Measurements from ENCODE around the gene KIF3C. TPM values are rescaled to one million over a fixed set of nuclear protein-coding genes. Genes with fewer than 3 reads are reported as not detected.

The KIF3C gene
- total and polyA plus RNA-seq, 9 of the 15 experiments (the other 6 are each of a cell fraction or from before 2014, with no cell fraction given) = 0.69 to 6.7 (median 3.3) TPM

- no peak overlapping the region; a peak in 1 of 4 replicates for H3K9ac ChIP-seq (ENCODE audit: insufficient read depth in 1 of 2, low read depth in 2 of 2, low read length in 2 of 2)
- TF ChIP-seq ZNF75A (CRISPR knock-in tag; IDR thresholded peaks at IDR 0.05) = peak; percentile 82
- TF ChIP-seq CREB1 (IDR thresholded peaks at IDR 0.05) = no peak
- no peak for TF ChIP-seq CREB1 (CRISPR knock-in tag; IDR thresholded peaks at IDR 0.05)
- TF ChIP-seq FOSL1 (tag; conservative IDR thresholded peaks at IDR 0.05) = no peak
- no peak for TF ChIP-seq KLF1 (tag; IDR thresholded peaks at IDR 0.05)
- no peak for TF ChIP-seq CUX1 (CRISPR knock-in tag; IDR thresholded peaks at IDR 0.05)
- TF ChIP-seq PKNOX1 (IDR thresholded peaks at IDR 0.05) = peak; percentile 19; the same call in 1 of the 2 replicates
- peak; percentile 40 for TF ChIP-seq MEIS2 (IDR thresholded peaks at IDR 0.05; ENCODE audit: partially characterized antibody)
- no peak for TF ChIP-seq RBBP5 (IDR thresholded peaks at IDR 0.05; ENCODE audit: borderline replicate concordance, insufficient read depth, low read length, poor library complexity, severe bottlenecking)
- no peak for TF ChIP-seq ZNF518B (CRISPR knock-in tag; IDR thresholded peaks at IDR 0.05)
Measured at GRCh38 chr2:25903216-25903776, 79.0 kb downstream of the KIF3C start.

More at GRCh38 chr2:25903216-25903776, 79.0 kb downstream of the KIF3C start:
- FAIRE-seq (peak; percentile 63), DNase-seq (ENCODE audit: extremely low read depth in 1 of 4, low spot score in 3 of 4) (peak in 1 of 4 experiments; percentile 6), ATAC-seq (peak; percentile 29; the same call in 2 of the 3 replicates)
- no peaks in the 10 kb centered on the region for H3K9me3 ChIP-seq (replicated peaks; ENCODE audit: control insufficient read depth, insufficient read depth, low read depth, low read length)
- BruUV-seq (replicated peaks) = no TSS peak
- H2AFZ ChIP-seq (ENCODE audit: low read depth, low read length) = 0 out of 2 replicates have a peak overlapping the region, but pooled peaks have one; percentile 16
- no peaks in the 10 kb centered on the region for H4K20me1 ChIP-seq (replicated peaks; ENCODE audit: control insufficient read depth, insufficient read depth, low read length)
- CTCF ChIA-PET (ENCODE audit: low intra/inter-chr PET ratio) = no interaction called here
- H3K36me3 ChIP-seq (ENCODE audit: control insufficient read depth, insufficient read depth, low read length) = no peaks in the 10 kb centered on the region
- H3K4me2 ChIP-seq (ENCODE audit: insufficient read depth, low read length) = no peak overlapping the region; the same call in 1 of the 2 replicates
- H3K79me2 ChIP-seq (ENCODE audit: control insufficient read depth, insufficient read depth, low read length) = no peaks in the 10 kb centered on the region
- intact Hi-C loops (cut with micrococcal nuclease) (no loop called here), in situ Hi-C loops (cut with MboI) (no loop called here)
- POLR2A ChIA-PET = interaction anchor here (0.6 to 1.8 kb wide), 4 partner anchors 18 to 51 kb away, joined by 3 to 6 read pairs (median 3); partner anchors contain the start of gene ASXL2
- no peak overlapping the region for H3K27ac ChIP-seq (ENCODE audit: extremely low read depth, low read depth, low read length)
- peaks cover 0 to 4% of the 10 kb centered on the region in 2 experiments; a peak in 2 of 5 replicates for H3K4me1 ChIP-seq (replicated peaks in 1 of 2; ENCODE audit: control insufficient read depth in 2 of 2, insufficient read depth in 2 of 2, low read length in 2 of 2)
- no peak overlapping the region for H3K4me3 ChIP-seq
- no peaks in the 10 kb centered on the region for H3K9me1 ChIP-seq (ENCODE audit: control insufficient read depth, insufficient read depth, low read length)
- WGBS (ENCODE audit: insufficient coverage, low coverage, missing lambda C conversion rate) = 29% methylated on average over 5 of the region's 5 CpGs
- no peaks in the 10 kb centered on the region for H3K27me3 ChIP-seq (ENCODE audit: control insufficient read depth in 2 of 2, insufficient read depth in 2 of 2, low read length in 2 of 2)
